Tibial nerve (tissue), 4 donors: ENCODE data around the gene GALNT18.

Source experiments
- EP300 ChIP-seq, 2 donors: sonication (generic); formaldehyde crosslinking; IDR thresholded peaks; one replicate each; pipeline ENCODE4 v1.6.1; 2017; ENCODE audit warnings: antibody characterized with exemption in 2 of 2, mild to moderate bottlenecking in 1 of 2
- POLR2A ChIP-seq, 2 donors: fragments of 450-650 bp; IDR thresholded peaks; one replicate each; pipeline ENCODE4 v1.6.1; 2017; ENCODE audit warnings: antibody characterized with exemption in 2 of 2, mild to moderate bottlenecking in 2 of 2, moderate library complexity in 2 of 2
- TF ChIP-seq, protein P1 (sequence below), 5 experiments: fragments of 200-600 bp in 3 of 5; fragments of 450-650 bp in 2 of 5; sonication (generic) in 3 of 5; IDR thresholded peaks; one replicate each; pipeline ENCODE4 v1.5.1; 2016 to 2019; ENCODE audit warnings: antibody characterized with exemption in 5 of 5, mild to moderate bottlenecking in 3 of 5, moderate library complexity in 2 of 5

- TF ChIP-seq, protein P1, sequence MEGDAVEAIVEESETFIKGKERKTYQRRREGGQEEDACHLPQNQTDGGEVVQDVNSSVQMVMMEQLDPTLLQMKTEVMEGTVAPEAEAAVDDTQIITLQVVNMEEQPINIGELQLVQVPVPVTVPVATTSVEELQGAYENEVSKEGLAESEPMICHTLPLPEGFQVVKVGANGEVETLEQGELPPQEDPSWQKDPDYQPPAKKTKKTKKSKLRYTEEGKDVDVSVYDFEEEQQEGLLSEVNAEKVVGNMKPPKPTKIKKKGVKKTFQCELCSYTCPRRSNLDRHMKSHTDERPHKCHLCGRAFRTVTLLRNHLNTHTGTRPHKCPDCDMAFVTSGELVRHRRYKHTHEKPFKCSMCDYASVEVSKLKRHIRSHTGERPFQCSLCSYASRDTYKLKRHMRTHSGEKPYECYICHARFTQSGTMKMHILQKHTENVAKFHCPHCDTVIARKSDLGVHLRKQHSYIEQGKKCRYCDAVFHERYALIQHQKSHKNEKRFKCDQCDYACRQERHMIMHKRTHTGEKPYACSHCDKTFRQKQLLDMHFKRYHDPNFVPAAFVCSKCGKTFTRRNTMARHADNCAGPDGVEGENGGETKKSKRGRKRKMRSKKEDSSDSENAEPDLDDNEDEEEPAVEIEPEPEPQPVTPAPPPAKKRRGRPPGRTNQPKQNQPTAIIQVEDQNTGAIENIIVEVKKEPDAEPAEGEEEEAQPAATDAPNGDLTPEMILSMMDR (IDR thresholded peaks at IDR 0.05), result no peak
- TF ChIP-seq POLR2A (IDR thresholded peaks at IDR 0.05) (no peak), EP300 (IDR thresholded peaks at IDR 0.05) (no peak)
Observed at GRCh38 chr11:11612439-11612838, 9.4 kb downstream of the GALNT18 start.
